ENCODE data around the gene CYP51A1.
"Not testable (repeated sequence)": the region's sequence is repeated elsewhere in the genome, so short reads cannot be mapped to it uniquely, and the experiment has no call there.

CYP51A1 gene

DNA sequence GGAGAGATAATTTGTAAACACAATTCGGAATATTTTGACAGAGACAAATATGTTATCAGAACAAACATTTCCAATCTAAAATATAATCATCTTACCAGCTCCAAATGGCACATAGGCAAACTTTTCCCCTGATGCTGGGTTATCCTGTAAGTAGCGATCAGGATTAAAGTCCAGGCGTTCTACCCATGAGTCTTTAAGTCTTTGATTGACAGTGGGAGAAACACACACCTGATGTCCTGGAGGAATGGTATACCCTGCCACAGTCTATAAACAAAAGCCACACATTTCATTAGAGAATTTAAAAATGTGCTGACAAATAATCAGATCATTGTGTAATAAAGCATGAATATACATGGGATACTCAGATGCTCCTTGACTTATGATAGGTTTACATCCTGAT is 17.3 kb downstream of the CYP51A1 start:
- H3K27me3 ChIP-seq (ENCODE audit: control insufficient read depth, insufficient read depth, low read length) = no peaks in the 10 kb centered on the region
- H3K9me3 ChIP-seq (ENCODE audit: control insufficient read depth, low read length) = no peaks in the 10 kb centered on the region
- H3K4me1 ChIP-seq (ENCODE audit: control insufficient read depth, insufficient read depth, low read length) = no peaks in the 10 kb centered on the region
- H3K36me3 ChIP-seq (ENCODE audit: control insufficient read depth, insufficient read depth, low read length) = no peaks in the 10 kb centered on the region
- no peak overlapping the region for H3K9ac ChIP-seq (ENCODE audit: low read length)
- H3K4me3 ChIP-seq (ENCODE audit: low read length) = no peak overlapping the region

GRCh38 chr7:92115821-92116220 is 18.5 kb downstream of the CYP51A1 start:
- Histone ChIP-seq H3K4me3 (ENCODE audit: low read length) (no peak overlapping the region), H3K4me1 (ENCODE audit: control insufficient read depth, insufficient read depth, low read length) (no peaks in the 10 kb centered on the region), H3K36me3 (ENCODE audit: control insufficient read depth, insufficient read depth, low read length) (no peaks in the 10 kb centered on the region), H3K9ac (ENCODE audit: low read length) (no peak overlapping the region), H3K27me3 (ENCODE audit: control insufficient read depth, insufficient read depth, low read length) (no peaks in the 10 kb centered on the region), H3K9me3 (ENCODE audit: control insufficient read depth, low read length) (no peaks in the 10 kb centered on the region)

GRCh38 chr7:92110857-92111256 is 23.4 kb downstream of the CYP51A1 start:
- H3K4me3 ChIP-seq (ENCODE audit: low read length) = no peak overlapping the region
- H3K36me3 ChIP-seq (ENCODE audit: control insufficient read depth, insufficient read depth, low read length) = no peaks in the 10 kb centered on the region
- no peaks in the 10 kb centered on the region for H3K9me3 ChIP-seq (ENCODE audit: control insufficient read depth, low read length)
- H3K27me3 ChIP-seq (ENCODE audit: control insufficient read depth, insufficient read depth, low read length) = no peaks in the 10 kb centered on the region
- no peak overlapping the region for H3K9ac ChIP-seq (ENCODE audit: low read length)
- H3K4me1 ChIP-seq (ENCODE audit: control insufficient read depth, insufficient read depth, low read length) = no peaks in the 10 kb centered on the region

- no peaks in the 10 kb centered on the region for H3K9me3 ChIP-seq (ENCODE audit: control insufficient read depth, low read length)
- H3K4me3 ChIP-seq (ENCODE audit: low read length) = no peak overlapping the region
- no peaks in the 10 kb centered on the region for H3K36me3 ChIP-seq (ENCODE audit: control insufficient read depth, insufficient read depth, low read length)
These were observed 25.5 kb downstream of the CYP51A1 start for GRCh38 chr7:92108821-92109220.

GRCh38 chr7:92102862-92103261 is 31.4 kb downstream of the CYP51A1 start:
- not testable (repeated sequence) for H3K4me3 ChIP-seq (ENCODE audit: low read length); H3K36me3 ChIP-seq (ENCODE audit: control insufficient read depth, insufficient read depth, low read length)

More at GRCh38 chr7:92108821-92109220, 25.5 kb downstream of the CYP51A1 start:
- Histone ChIP-seq H3K9ac (ENCODE audit: low read length) (no peak overlapping the region), H3K4me1 (ENCODE audit: control insufficient read depth, insufficient read depth, low read length) (no peaks in the 10 kb centered on the region), H3K27me3 (ENCODE audit: control insufficient read depth, insufficient read depth, low read length) (no peaks in the 10 kb centered on the region)

GRCh38 chr7:92100534-92100933 is 33.7 kb downstream of the CYP51A1 start:
- Histone ChIP-seq H3K9me3 (ENCODE audit: control insufficient read depth, low read length) (no peaks in the 10 kb centered on the region), H3K9ac (ENCODE audit: low read length) (no peak overlapping the region), H3K4me1 (ENCODE audit: control insufficient read depth, insufficient read depth, low read length) (no peaks in the 10 kb centered on the region), H3K36me3 (ENCODE audit: control insufficient read depth, insufficient read depth, low read length) (no peaks in the 10 kb centered on the region), H3K4me3 (ENCODE audit: low read length) (no peak overlapping the region), H3K27me3 (ENCODE audit: control insufficient read depth, insufficient read depth, low read length) (no peaks in the 10 kb centered on the region)

More at GRCh38 chr7:92102862-92103261, 31.4 kb downstream of the CYP51A1 start:
- H3K9ac ChIP-seq (ENCODE audit: low read length); H3K9me3 ChIP-seq (ENCODE audit: control insufficient read depth, low read length); H3K27me3 ChIP-seq (ENCODE audit: control insufficient read depth, insufficient read depth, low read length); H3K4me1 ChIP-seq (ENCODE audit: control insufficient read depth, insufficient read depth, low read length): not testable (repeated sequence)

DNA sequence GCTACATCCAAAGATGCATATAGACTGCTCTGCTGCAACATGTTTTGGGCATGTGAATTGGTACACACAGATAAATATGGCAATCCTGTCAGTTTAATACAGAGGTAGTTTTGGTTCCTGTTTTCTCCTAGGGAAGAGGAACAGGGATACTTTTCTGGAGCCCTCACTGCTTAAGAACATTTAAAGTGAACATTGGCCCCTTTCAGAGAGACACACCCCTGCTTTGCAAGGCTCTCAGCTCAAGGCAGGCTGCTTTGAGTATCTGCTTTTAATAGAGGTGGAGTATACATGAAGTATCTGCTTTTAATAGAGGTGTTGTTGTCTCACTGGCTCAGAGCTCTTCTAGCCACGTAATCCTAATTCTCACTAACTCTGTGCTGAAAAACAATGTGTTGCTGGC is 38.9 kb downstream of the CYP51A1 start:
- H3K4me3 ChIP-seq (ENCODE audit: low read length) = no peak overlapping the region
- H3K27me3 ChIP-seq (ENCODE audit: control insufficient read depth, insufficient read depth, low read length) = no peaks in the 10 kb centered on the region
- no peaks in the 10 kb centered on the region for H3K4me1 ChIP-seq (ENCODE audit: control insufficient read depth, insufficient read depth, low read length)
- H3K9me3 ChIP-seq (ENCODE audit: control insufficient read depth, low read length) = no peaks in the 10 kb centered on the region
- H3K9ac ChIP-seq (ENCODE audit: low read length) = no peak overlapping the region
- H3K36me3 ChIP-seq (ENCODE audit: control insufficient read depth, insufficient read depth, low read length) = no peaks in the 10 kb centered on the region

DNA sequence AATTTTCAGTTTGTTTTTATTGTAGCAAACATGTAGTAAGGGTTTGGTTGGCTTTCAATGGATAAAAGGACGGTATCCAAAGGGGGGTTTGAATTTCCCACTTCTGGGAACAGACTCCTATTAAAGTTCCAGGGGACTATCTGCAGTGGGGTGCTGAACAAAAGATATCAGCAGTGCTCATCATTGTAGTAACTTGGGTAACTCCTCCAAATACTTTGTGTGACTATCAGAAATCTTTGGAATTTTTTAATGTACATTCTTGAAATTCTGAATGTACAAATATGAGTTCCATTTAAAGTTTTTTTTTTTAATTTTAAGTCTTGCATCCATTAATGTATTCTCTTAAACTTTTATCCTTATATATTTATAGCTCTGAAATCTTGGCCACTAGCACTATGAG is 42.1 kb downstream of the CYP51A1 start:
- no peak overlapping the region for H3K4me3 ChIP-seq (ENCODE audit: low read length)
- no peaks in the 10 kb centered on the region for H3K4me1 ChIP-seq (ENCODE audit: control insufficient read depth, insufficient read depth, low read length)
- no peaks in the 10 kb centered on the region for H3K9me3 ChIP-seq (ENCODE audit: control insufficient read depth, low read length)
- H3K27me3 ChIP-seq (ENCODE audit: control insufficient read depth, insufficient read depth, low read length) = no peaks in the 10 kb centered on the region
- no peak overlapping the region for H3K9ac ChIP-seq (ENCODE audit: low read length)
- no peaks in the 10 kb centered on the region for H3K36me3 ChIP-seq (ENCODE audit: control insufficient read depth, insufficient read depth, low read length)

DNA sequence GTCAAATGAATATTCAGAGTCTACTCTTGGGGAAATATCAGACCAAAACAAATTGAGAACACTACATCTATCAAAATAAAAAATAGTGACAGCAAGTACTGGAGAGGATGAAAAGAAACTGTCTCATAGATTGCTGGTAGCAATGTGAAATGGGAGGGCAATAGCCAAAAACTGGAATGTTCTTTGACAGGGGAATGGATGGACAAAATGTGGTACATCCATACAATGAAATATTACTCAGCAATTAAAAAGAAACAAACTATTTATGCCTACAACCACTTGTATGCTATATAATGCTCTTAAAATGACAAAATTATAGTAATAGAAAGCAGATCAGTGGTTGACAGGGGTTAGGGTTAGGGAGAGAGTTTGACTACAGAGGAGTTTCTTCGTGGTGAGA is 46.0 kb downstream of the CYP51A1 start:
- Histone ChIP-seq H3K27me3 (ENCODE audit: control insufficient read depth, insufficient read depth, low read length) (no peaks in the 10 kb centered on the region), H3K36me3 (ENCODE audit: control insufficient read depth, insufficient read depth, low read length) (no peaks in the 10 kb centered on the region), H3K4me1 (ENCODE audit: control insufficient read depth, insufficient read depth, low read length) (no peaks in the 10 kb centered on the region), H3K4me3 (ENCODE audit: low read length) (no peak overlapping the region), H3K9me3 (ENCODE audit: control insufficient read depth, low read length) (no peaks in the 10 kb centered on the region), H3K9ac (ENCODE audit: low read length) (no peak overlapping the region)

GRCh38 chr7:92083922-92084321 is 50.4 kb downstream of the CYP51A1 start:
- not testable (repeated sequence) for H3K9me3 ChIP-seq (ENCODE audit: control insufficient read depth, low read length); H3K27me3 ChIP-seq (ENCODE audit: control insufficient read depth, insufficient read depth, low read length); H3K9ac ChIP-seq (ENCODE audit: low read length); H3K4me1 ChIP-seq (ENCODE audit: control insufficient read depth, insufficient read depth, low read length); H3K4me3 ChIP-seq (ENCODE audit: low read length); H3K36me3 ChIP-seq (ENCODE audit: control insufficient read depth, insufficient read depth, low read length)

GRCh38 chr7:92076509-92076908 is 57.8 kb downstream of the CYP51A1 start:
- Histone ChIP-seq H3K9me3 (ENCODE audit: control insufficient read depth, low read length) (no peaks in the 10 kb centered on the region), H3K36me3 (ENCODE audit: control insufficient read depth, insufficient read depth, low read length) (no peaks in the 10 kb centered on the region)

GRCh38 chr7:92075455-92076158 is 58.7 kb downstream of the CYP51A1 start:
- Histone ChIP-seq H3K9me3 (ENCODE audit: control insufficient read depth, low read length) (no peaks in the 10 kb centered on the region), H3K4me3 (ENCODE audit: low read length) (no peak overlapping the region), H3K27me3 (ENCODE audit: control insufficient read depth, insufficient read depth, low read length) (no peaks in the 10 kb centered on the region), H3K4me1 (ENCODE audit: control insufficient read depth, insufficient read depth, low read length) (no peaks in the 10 kb centered on the region), H3K9ac (ENCODE audit: low read length) (no peak overlapping the region), H3K36me3 (ENCODE audit: control insufficient read depth, insufficient read depth, low read length) (no peaks in the 10 kb centered on the region)

More at GRCh38 chr7:92076509-92076908, 57.8 kb downstream of the CYP51A1 start:
- H3K27me3 ChIP-seq (ENCODE audit: control insufficient read depth, insufficient read depth, low read length) = no peaks in the 10 kb centered on the region
- H3K4me3 ChIP-seq (ENCODE audit: low read length) = no peak overlapping the region
- no peak overlapping the region for H3K9ac ChIP-seq (ENCODE audit: low read length)
- H3K4me1 ChIP-seq (ENCODE audit: control insufficient read depth, insufficient read depth, low read length) = no peaks in the 10 kb centered on the region

GRCh38 chr7:92072708-92073107 is 61.6 kb downstream of the CYP51A1 start:
- Histone ChIP-seq H3K4me3 (ENCODE audit: low read length) (no peak overlapping the region), H3K9me3 (ENCODE audit: control insufficient read depth, low read length) (no peaks in the 10 kb centered on the region), H3K27me3 (ENCODE audit: control insufficient read depth, insufficient read depth, low read length) (no peaks in the 10 kb centered on the region), H3K9ac (ENCODE audit: low read length) (no peak overlapping the region), H3K36me3 (ENCODE audit: control insufficient read depth, insufficient read depth, low read length) (no peaks in the 10 kb centered on the region), H3K4me1 (ENCODE audit: control insufficient read depth, insufficient read depth, low read length) (no peaks in the 10 kb centered on the region)

Measured in mucosa of stomach (tissue), 1 donor.